NCI-H2227 treated with DMSO at 0.1 percent for 48 hours (cell line): ENCODE measurements around the gene TRAPPC2.
A peak's percentile ranks its signal among the peaks of the same experiment; 100 is the strongest.
"Not testable (repeated sequence)": the region's sequence is repeated elsewhere in the genome, so short reads cannot be mapped to it uniquely, and the experiment has no call there.

Experiments used
- DNase-seq: peaks from one replicate; lab custom pipeline; 2025; lab: John Stamatoyannopoulos, UW

TRAPPC2 gene

DNA sequence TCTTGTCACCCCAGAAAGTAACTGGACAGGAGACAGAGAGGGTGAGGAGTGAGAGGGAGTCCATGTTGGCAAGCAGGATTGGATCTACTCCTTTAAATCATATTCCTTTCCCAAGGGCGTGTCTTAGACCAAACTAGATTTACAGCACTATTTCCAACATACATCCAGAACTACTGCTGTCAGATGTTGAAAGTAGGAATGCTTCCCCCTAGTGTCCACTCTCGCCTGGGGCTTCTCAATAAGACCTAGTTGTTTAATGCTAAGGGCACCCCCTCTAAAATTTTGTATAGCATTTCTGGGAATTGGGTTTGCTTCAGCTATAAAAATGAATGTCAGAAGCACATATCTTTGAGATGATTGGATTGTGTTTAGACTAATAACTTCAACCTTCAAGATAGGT lies 13.4 kb upstream of the TRAPPC2 start:
- DNase-seq, result peak; percentile 23

DNA sequence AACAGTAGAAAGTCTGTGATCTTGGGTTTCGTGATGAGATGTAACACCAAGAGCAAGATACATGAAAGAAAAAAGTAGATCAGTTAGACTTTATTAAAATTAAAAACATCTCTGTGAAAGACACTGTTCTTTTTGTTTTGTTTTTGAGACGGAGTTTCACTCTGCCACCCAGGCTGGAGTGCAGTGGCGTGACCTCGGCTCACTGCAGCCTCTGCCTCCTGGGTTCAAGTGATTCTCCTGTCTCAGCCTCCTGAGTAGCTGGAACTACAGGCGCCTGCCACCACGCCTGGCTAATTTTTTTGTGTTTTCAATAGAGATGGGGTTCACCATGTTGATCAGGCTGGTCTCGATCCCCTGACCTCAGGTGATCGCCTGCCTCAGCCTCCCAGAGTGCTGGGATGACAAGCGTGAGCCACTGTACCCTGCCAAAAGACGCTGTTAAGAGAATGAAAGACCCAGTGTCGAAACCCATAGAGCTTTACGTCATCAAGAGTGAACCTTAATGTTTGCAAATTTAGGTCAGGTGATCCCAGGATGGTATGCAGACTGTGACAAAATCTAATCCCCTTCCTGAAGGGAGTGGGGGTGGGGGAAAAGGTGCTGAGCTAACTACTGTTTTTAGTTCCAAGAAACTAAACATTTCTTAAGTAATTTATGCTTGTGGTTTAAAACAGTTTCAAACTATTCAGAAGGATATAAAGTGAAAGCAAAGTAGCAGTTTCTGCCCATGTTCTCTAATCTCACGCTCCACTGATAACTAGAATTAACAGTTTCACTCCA lies 8.2 kb upstream of the TRAPPC2 start:
- DNase-seq, result no peak

DNA sequence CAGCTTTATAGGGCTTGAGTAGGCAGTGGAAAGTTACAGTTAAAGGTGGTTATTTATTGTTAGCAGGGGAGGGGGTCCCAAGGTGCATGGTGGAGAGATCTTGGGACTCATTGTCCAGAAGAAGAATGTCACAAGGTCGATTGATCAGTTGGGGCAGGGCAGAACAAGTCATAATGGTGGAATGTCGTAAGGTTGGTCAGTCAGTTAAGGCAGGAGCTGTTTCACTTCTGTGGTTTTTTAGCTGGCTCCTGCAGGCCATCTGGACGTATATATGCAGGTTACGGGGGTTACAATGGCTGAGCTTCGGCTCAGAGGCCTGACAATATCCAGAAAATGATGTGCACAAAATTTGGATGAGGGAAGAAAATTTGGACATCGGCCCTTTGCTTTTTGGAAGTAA lies 7.3 kb upstream of the TRAPPC2 start:
- DNase-seq, result no peak

DNA sequence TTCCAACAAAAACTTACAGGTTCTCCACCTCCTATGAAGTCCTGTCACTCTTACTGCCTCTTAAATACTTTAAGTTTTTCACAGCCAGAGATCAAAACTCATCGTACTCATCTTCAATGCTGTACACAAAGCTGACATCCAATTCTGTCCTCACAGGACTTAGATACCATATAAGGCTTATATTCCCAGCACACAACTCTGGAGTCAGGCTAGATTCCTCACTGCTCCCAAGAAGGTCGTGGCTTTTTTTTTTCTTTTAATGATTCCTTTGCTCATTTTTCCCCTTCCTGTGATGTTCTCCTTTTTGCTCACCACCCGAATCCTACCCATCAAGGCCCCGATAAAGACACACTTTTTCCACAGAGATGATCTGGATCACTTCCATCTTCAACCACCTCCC lies 914 bp downstream of the TRAPPC2 start:
- DNase-seq, result no peak

DNA sequence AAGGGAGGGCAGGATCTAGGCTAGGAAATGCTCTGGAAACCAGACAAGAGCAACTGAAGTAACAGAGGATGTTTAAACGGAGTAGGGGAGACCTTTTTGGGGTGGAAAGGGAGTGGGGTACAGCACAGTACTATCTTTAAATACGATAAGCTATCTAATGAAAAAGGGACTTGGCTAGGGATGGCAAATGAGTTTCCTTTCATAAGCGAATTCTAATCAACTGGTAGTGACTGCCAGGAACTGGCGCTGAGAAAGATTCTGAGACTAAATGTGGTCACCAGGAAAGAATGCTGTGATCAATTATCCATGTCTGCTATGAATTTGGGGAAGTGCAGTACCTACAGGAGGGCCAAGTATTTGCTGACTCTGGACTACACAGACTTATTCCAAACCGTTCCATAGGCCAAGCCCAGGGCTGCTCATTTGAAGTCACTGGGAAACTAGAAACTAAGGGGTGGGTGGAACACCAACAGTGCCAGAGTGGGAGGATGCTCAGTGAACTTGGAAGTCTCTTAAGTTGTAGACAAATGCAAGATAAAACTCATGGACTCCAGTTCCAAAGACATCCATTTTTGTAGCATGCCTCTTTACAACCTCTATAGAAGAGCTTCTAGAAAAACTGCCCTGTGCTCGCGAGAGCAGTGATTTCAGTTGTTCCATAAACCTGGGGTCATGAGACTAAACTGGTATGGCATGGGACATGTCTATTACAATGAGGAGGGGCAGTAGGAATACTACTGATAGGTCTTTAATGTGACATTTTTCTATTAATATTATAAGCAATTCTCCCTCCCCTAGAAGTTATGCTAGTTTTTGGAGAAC lies 2.0 kb downstream of the TRAPPC2 start:
- no peak for DNase-seq

DNA sequence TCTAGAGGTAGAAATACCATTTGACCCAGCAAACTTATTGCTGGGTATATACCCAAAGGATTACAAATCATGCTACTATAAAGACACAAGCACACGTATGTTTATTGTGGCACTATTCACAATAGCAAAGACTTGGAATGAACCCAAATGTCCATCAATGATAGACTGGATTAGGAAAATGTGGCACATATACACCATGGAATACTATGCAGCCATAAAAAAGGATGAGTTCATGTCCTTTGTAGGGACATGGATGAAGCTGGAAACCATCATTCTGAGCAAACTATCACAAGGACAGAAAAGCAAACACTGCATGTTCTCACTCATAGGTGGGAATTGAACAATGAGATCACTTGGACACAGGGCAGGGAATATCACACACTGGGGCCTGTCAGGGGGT lies 3.9 kb downstream of the TRAPPC2 start:
- not testable (repeated sequence) for DNase-seq

DNA sequence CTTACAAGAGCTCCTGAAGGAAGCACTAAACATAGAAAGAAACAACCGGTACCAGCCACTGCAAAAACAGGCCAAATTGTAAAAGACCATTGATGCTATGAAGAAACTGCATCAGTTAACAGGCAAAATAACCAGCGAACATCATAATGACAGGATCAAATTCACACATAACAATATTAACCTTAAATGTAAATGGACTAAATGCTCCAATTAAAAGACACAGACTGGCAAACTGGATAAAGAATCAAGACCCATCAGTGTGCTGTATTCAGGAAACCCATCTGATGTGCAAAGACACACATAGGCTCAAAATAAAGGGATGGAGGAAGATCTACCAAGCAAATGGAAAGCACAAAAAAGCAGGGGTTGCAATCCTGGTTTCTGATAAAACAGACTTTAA lies 7.8 kb downstream of the TRAPPC2 start:
- not testable (repeated sequence) for DNase-seq

DNA sequence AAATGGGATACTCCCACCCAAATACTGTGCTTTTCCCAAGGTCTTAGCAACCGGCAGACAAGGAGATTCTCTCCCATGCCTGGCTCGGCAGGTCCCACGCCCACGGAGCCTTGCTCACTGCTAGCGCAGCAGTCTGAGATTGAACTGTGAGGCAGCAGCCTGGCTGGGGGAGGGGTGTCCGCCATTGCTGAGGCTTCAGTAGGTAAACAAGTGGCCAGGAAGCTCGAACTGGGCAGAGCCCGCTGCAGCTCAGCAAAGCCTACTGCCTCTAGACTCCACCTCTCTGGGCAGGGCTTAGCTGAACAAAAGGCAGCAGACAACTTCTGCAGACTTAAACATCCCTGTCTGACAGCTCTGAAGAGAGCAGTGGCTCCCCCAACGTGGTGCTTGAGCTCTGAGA lies 9.5 kb downstream of the TRAPPC2 start:
- DNase-seq, result not testable (repeated sequence)

DNA sequence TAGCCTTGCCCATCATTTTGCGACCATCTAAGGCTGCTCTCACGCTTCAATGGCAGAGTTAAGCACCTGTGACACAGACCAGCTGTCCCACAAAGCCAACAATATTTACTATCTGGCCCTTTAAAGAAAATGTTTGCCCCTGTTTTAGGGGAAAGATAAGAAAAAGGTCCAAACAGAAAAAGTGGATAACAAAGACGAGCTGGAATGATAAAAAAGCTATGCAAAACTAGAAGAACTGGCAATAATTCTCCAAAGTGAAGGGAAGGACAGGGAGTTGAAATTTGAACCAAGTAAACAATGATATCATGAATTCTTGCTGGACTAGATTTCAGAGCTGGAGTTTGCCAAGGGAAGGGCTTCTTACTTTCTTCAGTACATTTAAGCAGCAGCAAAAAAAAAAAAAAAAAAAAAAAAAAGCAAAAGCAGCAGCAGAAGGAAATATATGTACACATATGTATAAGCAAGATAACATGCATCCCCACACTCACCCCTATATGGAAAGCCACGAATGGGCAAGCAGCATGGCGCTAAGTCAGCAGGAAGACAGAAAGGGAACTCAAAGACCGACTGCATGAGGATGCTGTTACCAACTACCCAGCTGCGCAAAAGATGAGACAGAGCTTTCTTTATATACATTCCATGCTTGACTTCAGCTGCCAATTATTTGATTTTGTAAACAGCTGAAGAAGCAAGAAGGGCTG lies 12.5 kb downstream of the TRAPPC2 start:
- DNase-seq, result no peak

DNA sequence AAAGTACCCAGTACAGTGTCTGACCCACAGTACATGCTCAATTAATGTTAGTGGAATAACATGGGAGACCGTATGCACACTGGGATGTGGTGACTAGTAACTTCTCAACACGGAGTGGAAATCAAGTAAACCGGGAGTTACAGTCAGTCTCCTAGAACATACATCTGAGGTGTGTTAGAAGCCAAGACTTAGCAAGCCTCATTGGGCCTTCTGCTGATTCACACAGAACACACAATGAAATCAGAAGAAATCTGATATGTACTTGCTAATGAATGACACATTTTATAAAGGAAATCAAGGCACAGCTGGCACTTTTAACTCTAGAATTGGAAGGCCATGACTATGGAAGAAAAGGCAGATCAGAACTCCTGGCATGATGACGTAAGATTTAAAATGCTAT lies 13.0 kb downstream of the TRAPPC2 start:
- DNase-seq, result no peak

DNA sequence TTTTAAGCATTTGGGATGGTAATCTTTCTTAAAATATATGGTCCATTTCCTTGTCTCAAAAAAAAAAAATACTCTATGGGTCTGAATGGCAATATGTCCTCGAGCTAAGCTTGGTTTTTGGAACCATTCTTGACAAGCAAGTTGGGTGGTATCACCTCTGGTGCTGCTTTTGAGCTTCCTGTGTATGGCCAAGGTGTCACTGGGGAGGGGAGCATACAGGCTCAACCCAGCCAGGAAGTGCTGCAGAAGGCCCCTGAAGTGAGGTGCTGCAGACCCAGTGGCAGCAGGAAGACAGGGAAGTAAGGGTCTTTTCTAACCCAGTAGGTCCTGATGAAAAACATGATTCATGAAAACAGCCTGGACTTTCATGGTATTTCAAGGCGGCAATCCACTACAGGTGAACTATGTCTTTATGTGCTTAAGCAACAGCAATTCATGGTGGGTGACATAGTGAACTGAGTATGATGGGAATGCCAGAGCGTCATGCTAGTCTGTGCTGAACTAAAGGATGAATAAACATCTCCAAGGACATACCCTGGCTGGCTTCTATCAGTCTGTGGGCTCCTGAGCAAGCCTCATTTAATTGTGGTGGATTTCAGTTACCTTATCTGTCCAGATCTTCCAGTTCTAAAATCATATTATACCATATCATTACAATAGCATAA lies 15.1 kb downstream of the TRAPPC2 start:
- no peak for DNase-seq

DNA sequence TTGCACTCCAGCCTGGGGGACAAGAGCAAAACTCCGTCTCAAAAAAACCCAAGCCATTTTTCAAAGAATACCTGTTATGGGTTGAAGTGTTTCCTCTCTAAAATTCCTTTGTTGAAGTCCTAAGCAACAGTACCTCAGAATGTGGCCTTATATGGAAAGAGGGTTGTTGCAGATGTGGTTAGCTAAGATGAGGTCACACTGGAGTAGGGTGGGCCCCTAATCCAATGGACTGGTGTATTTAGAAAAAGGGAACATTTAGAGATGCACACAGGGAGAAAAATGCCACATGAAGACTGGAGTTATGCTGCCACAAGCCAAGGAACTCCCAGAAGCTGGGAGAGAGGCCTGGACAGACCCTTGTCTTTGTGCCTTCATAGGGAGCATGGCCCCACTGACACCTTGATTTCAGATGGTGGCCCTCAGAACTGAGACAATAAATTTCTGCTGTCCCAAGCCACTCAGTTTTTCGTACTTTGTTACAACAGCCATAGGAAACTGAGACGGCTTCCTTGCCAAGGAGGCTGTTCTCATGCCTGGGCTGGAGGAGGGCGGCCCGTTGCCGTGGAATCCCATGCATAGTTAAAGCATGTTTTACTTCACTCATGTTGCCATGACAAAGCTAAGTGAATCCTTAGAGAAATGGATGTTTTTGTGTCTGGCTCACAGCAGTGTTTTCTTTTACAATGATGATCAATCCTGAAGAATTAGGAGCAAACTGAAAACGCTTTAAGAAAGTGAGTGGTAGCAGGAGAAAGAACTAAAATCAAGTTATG lies 16.5 kb downstream of the TRAPPC2 start:
- DNase-seq, result no peak

DNA sequence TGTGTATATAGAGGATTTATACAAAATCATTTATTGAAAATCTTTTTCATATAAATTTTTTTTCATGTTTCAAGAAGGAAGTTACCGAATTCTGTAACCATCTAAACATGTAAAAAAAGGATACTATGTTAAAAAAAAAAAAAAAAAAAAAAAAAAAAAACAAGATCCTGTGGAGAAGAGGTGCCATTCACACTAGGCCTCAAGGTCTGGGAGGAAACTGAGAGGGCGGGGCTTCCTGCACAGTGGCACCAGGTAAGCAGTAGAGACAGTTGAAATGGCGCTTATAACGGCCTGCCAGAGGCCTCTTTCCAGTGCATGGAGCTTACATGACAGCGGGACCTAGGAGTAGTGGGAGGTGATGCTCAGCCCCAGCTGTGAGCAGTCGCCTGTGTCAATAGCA lies 17.5 kb downstream of the TRAPPC2 start:
- DNase-seq, result no peak

DNA sequence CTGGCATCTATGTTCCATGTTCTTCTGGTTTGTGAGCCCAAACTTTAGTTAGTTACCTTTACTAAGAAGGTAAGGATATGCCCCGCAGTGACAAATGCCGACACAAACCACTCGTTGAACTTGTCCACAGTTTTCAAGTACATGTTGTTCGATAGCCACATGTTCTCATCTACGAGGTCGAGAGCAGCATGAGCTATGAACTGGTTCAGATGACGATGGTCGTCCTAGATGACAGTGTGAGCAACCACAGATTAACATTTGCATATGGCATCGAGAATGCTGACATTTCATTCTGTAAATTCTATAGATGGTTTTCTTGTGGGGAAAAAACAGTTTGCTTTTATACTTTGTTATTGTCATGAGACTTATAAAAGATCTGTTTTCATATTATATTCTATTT lies 18.0 kb downstream of the TRAPPC2 start:
- no peak for DNase-seq

DNA sequence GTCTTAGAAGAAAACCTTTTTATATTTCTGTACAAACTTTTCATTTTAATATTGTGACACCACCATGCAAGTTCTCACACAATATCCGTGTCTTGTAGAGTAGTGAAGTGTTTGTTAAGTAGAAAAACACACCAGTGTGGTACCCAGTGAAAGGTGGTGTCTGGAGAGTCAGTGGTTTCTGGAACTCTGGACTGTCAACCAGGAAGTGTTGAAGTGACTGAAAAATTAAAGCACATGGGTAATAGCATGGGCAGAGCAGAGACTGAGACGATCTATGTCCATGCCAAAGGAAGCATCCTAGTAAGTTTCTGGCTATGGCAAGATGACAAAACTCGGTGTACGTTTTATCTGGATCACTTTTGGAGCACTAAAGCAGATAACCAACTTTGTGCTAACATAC lies 23.3 kb downstream of the TRAPPC2 start:
- no peak for DNase-seq

DNA sequence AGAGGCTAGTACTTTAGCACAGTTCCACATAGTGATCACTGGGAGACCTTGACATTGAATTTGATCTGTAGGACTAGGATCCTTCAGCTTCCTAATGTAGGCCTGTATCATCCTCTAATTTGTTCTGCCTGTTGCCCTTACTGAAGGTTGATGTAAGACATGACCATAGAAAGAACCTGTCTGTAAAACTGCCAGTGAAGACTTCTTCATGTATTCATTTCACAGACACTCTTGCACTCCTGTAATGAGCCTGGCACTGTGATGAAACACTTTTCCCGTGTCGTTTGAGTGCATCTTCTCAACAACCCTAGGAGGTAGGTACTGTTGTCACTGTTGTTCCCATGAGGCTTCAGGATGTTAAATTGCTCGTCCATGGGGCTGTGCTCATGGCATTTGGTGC lies 30.8 kb downstream of the TRAPPC2 start:
- DNase-seq, result no peak

DNA sequence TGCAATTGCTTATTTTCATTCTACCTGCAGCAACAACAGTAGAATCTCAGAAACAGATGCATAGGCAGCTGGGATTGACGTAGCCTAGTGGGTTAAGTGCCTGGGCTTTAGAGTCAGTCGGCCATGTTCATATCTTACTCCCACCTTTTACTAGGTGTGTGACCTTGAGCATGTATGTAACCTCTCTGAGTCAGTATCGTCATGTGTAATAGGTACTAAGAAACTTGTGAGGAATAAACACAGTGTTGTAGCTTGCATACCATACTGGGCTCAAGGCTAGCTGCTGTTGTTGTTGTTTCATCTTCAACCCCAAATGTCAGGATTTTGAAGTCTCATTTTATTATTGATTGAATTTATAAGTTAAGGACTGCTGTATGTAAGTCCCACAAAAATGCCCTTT lies 31.3 kb downstream of the TRAPPC2 start:
- DNase-seq, result no peak

DNA sequence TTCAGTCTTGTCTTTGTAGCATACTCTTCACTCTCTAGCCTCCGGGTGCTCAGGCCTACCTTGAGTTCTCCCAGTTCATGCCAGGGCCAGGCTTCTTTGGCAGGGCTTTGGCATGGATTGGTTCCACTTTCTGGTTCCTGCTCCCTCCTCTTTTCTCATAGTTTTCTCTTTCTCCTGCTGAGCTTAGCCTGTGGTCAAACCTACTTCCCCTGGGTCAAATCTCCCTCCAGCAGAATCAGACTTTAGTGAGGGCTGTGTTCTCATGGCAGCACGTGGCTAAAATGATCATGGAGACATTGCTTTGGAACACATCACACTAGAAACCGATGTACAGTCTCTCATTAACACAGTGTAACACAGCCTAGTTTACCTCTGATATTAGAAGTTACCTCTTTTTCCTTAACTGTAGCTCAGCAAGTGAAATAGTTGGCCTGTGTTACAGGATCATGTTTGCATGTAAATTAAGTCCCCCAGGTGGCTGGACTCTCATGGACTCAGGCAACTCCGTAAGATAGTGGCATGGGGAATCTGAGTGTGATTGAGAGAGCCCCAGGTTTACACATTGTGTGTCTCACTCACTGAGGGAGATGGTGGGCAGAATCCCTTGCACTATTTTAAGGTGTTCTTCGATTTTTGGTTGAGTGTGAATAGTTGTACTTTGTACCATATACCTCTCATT lies 32.2 kb downstream of the TRAPPC2 start:
- DNase-seq, result no peak

DNA sequence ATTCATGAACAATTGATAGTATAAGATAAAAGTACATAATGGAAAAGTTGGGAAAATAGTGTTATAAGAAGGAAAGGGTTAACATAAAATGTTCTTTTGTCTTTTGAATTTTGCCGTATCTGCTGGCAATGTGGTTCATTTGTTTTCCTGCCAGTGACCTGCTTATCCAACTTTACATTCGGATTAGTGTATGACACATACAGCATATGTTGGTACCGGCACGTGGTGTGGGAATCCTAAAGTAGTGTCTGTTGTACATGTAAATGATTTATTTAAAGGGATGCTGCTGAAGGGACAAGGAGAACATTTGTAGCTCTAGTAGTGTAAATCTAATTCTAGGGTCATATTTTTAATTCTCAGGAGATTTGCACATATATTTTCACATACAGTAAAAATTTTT lies 34.0 kb downstream of the TRAPPC2 start:
- DNase-seq, result no peak

DNA sequence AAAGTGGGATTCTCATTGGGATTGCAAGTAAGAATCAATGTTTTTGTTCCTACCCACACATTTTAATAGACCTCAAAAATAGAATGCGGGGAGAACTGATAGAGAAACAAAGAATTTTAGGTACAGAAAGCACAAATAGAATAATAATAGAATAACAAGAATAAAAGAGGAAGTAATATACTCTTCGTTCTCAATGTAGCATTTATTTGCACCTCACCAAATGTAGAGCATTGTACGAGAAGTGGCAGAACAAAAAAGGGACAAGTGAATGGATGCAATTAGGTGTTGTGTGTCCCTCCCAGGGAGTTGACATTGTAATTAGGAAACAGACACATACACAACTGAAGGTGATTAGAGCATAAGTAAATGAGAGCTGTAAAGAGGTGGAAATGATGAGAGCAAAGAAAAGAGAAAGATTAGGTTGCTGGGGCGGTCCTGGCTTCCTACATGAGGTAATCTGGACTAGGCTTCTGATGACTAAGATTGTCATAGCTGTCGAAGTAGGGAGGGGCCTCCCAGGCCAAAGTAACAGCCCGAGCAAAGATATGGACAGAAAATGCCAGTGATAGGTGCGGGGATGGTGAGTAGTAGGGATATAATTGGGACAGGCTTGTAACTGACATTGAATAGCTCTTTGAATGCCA lies 35.1 kb downstream of the TRAPPC2 start:
- no peak for DNase-seq
